Measurements from ENCODE around the gene ATP9A.

- TF ChIP-seq CTCF (IDR thresholded peaks at IDR 0.05; ENCODE audit: low read depth, low read length) (no peak), MYC (IDR thresholded peaks at IDR 0.05; ENCODE audit: low read depth, low read length) (no peak), POLR2A (IDR thresholded peaks at IDR 0.05; ENCODE audit: extremely low read depth, insufficient read length) (no peak), MAX (IDR thresholded peaks at IDR 0.05; ENCODE audit: low read depth, low read length) (no peak)
These were observed 189.1 kb downstream of the ATP9A start for GRCh38 chr20:51579137-51579536.
